Stimulated activated CD4-positive, alpha-beta T cell treated with anti-CD3 and anti-CD28 coated beads, Interleukin-2, amount 100 ng/mL, for 24 hours (primary cell): ENCODE results near the gene TOM1L1.
A peak's percentile ranks its signal among the peaks of the same experiment; 100 is the strongest.

Source experiments
- DNase-seq, 2 donors: peaks; one replicate each; pipeline ENCODE4 v3.0.0-alpha.2; 2020

TOM1L1 gene

GRCh38 chr17:54951286-54951685, 50.6 kb downstream of the TOM1L1 start:
- no peak for DNase-seq

- DNase-seq: no peak
Measured at GRCh38 chr17:54956791-54957190, 56.1 kb downstream of the TOM1L1 start.

DNA sequence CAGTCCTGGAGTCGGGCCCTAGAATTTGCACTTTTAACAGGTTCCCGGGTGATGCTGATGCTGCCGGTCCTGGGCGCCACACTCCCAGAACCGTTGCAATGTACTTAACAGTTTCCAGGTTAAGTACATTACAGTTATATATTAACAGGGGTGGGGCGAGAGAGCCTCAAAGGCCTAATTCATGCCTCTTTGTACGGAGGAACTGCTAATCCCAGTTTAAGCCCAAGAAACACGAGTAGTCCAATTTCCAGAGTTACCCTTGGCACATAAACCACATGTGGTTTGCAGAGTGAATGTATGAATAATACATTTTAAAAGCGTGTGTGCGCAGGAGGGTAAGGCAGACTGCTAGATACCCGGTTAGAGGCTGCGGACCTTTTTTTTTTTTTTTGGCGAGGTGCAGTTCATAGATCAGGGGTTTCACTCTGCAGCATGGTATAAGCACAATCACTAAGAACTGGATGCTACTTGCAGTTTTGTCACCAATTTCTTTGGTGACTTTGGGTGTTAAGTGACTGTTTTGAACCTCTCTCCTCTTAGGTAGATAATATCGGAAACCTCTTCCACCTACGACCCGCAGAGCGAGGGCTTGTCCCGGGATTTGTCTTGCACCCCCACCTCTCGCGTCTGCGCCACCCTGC, 67.1 kb downstream of the TOM1L1 start:
- DNase-seq: peak in 1 of 2 donors; percentile 16

GRCh38 chr17:54968262-54968987, 67.8 kb downstream of the TOM1L1 start, which contains the start of the genes COX11 and STXBP4:
Gene COX11 (minus strand): TSS chr17:54968654. CDS start chr17:54968646, 8 bp downstream.
Gene STXBP4 (plus strand): TSS chr17:54968765. CDS start chr17:54986220, 17,455 bp downstream.
- peak; percentile 92 to 93 for DNase-seq

DNA sequence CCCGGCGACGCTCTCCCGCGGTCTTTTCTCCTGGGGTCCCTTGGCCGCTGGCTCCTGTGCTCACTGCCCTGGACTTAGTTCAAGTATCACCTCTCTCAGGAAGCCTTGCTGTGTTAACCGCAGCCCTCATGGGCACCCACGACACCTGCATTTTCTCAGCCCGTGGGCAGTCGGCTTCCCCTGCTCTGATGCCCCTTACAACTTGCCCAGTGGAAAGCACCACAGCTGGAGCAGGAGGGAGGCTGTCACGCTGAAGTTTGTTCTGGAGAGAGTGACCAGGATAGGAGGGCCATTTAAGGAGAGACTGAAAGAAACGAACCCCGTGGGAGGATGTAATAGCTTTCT, 68.3 kb downstream of the TOM1L1 start:
- DNase-seq: peak in 1 of 2 donors; percentile 35

DNA sequence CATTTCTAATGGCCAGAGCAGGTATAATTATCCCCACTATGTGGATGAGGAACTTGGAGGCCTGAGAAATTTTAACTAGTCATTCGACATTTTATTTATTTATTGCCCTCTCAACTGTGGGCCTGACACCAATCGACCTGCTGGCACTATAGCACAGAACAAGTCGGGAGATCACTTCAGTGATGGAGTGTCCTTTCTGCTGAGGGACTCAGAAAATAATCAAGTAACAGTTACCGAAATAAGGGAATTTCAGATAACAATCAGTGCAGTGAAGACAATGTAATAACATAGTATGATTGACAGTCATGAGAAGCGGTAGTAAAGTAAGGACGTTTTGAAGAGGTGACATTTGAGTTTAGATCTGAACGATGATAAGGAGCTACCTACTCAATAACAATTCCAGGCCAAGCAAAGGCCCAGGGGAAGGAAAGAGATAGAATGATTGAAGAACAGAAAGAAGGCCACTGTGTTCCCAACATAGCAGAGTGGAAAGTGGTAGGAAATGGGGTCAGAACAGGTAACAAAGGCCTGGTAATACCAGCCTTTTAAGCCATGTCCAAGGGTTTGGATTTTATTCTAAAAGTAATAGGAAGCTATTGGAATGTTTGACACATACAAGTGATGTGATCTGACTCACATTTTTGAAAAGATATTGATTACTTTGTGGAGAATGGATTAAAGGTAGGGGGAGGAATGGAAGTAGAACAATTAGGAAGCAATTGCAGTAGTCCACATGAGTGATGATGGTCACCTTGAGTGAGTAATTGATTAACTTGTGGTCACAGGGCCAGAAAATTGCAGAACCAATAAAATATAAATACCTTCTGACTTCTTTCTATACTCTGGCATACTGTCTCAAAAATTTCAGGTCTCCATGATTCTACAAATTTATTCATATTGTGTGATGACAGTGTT, 69.3 kb downstream of the TOM1L1 start:
- no peak for DNase-seq

GRCh38 chr17:54971147-54971546, 70.5 kb downstream of the TOM1L1 start:
- no peak for DNase-seq

- no peak for DNase-seq
Measured at GRCh38 chr17:54971901-54972300, 71.2 kb downstream of the TOM1L1 start.

DNA sequence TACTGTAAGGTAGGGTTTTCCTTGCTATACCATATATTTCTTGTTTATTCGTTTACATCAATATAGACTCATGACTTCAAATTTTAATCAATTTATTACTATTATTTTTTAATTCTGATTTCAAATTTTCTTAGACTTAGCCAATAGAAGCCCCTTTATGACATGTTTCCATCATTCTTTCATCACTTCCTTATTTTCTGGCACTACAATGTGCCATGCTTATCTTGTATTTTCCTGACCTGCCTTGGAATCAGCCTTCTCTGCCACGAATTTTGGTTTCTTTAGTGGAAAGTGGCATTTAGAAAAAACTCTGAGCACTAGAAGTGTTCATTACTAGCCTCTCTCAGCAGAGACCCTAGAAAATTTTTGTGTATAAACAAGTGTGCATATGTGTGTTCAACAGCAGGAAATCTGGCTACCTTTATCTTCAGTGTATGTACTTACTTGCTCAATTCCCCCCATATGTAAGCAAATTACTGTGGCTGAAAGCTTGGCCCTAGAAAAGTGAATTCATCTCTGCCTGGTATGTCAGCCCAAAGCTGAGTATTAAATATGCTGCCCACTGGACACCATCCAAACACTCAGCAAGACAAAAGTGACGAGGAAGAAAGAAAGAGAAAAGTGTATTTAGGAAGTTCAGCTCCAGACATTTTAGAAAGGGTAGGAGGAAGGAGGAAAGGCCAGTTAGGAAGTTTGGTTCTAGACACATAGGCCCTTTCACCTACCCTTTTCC, 71.9 kb downstream of the TOM1L1 start:
- no peak for DNase-seq

- DNase-seq: no peak
Measured at GRCh38 chr17:54974759-54975158, 74.1 kb downstream of the TOM1L1 start.

DNA sequence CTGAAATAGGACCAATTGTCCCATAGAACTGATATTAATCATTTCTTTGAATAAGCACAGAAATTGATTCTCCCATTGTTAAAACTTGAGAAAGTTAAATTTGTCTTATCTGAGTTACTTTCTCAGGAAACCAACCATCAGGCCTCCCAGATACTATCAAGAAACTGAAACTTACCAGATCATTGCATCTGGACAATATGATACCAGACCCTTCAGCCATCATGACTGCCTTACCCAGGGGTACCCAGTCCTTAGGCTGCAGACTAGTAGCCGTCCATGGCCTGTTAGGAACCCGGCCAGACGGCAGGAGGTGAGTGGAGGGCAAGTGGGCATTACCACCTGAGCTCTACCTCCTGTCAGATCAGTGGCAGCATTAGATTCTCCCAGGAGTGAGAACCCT, 75.7 kb downstream of the TOM1L1 start:
- no peak for DNase-seq

- DNase-seq: no peak
Measured at GRCh38 chr17:54977744-54978143, 77.1 kb downstream of the TOM1L1 start.

- DNase-seq: no peak
Measured at GRCh38 chr17:54979657-54980056, 79.0 kb downstream of the TOM1L1 start.

- DNase-seq: no peak
Measured at GRCh38 chr17:54980375-54980774, 79.7 kb downstream of the TOM1L1 start.

DNA sequence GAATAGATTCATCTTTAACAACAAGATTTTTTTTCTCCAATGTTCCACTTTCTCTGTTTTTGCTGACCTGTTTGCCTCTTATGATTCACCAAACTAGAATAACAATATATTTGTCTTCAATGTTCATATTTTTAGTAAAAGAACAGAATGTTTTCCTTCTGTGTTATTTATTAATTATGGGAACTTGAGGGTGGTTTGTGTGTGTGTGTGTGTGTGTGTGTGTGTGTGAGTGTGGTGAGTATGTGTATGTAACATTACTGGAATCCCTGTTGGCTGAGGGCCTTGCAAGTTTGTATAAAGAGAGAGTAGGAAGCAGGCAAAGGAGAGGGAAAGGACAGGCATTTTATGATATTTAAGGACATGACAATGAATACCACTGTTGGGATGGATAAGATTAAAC, 81.7 kb downstream of the TOM1L1 start:
- DNase-seq: no peak

DNA sequence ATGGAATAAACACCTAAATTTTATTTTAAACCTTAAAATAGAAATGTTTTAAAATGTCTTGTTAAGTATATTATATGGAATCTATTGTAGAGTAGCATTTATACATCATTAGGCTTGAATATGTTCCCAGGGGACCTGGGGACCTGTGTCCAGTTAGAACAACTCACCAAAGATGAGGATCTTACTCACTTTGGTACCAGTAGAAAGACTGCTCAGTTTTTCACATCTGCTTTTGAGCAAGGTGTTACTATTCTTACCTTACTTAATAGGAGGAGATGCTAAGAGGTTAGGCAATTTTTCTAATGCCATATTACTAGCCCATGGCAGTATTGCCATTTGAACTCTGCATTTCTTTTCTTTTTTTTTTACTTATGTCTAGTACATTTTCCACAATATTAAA, 82.6 kb downstream of the TOM1L1 start:
- DNase-seq: no peak

DNA sequence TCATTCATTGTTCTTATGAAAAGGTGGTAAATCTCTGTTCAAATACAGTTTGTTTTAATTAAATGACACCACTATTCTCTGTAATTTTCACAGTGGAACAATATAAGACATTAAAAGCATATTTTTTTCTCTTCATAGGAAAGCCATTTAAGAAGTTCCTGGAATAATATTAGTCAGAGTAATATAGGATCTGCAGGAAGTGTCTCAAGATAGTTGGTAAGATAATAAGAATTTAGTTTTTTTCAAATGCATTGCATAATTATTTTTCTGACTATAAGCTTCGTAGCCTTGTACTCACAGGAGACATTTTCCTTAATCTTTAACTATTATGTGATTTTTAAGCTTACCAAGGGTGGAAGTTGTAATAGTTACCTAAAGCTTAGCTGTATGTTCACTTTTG, 84.8 kb downstream of the TOM1L1 start:
- no peak for DNase-seq

DNA sequence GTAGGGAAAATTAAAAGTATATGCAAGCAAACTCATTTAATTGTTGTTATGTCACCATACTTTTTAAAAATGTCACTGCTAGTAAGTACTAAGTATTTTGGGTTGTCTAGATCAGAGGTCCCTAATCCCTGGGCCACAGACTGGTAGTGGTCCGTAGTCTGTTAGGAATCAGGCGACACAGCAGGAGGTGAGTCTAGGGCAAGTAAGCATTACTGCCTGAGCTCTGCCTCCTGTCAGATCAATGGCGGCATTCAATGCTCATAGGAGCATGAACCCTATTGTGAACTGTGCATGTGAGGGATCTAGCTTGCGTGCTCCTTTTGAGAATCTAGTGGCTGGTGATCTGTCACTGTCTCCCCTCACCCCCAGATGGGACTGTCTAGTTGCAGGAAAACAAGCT, 89.5 kb downstream of the TOM1L1 start:
- no peak for DNase-seq

DNA sequence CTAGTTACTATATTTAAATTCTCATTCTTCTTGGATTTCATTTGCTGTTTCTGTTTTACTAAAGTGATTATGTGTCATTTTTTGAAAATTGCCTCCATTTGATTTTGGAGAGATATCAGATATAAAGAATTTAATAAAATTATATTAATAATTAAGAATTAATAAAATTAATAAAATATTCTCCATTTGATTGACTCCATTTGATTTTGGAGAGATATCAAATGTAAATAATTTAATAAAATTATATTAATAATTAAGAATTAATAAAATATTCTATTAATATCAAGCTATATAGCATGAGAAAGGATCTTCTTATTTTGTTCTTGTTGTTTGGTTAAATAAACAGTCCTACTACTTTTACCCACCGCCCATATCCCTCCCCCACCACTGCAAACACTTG, 90.9 kb downstream of the TOM1L1 start:
- DNase-seq: no peak

- no peak for DNase-seq
Measured at GRCh38 chr17:54992797-54993639, 92.4 kb downstream of the TOM1L1 start.

DNA sequence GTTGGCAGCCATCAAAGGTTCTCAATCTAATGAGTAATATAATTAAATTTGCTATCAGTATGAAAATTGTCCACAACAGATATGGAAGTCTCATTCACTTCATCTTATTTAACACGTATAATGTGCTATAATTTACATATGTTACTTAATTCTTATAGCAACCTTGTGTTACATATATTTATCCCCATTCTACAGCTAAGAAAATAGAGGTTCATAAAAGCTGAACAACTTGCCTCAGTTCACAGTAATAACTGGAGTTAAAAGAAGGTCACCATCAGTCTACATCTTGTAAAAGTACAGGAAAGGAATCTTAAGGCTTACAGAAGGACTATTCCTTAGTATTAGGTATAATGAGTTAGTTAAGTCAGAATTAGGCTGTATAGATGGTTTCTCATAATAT, 95.8 kb downstream of the TOM1L1 start:
- no peak for DNase-seq

DNA sequence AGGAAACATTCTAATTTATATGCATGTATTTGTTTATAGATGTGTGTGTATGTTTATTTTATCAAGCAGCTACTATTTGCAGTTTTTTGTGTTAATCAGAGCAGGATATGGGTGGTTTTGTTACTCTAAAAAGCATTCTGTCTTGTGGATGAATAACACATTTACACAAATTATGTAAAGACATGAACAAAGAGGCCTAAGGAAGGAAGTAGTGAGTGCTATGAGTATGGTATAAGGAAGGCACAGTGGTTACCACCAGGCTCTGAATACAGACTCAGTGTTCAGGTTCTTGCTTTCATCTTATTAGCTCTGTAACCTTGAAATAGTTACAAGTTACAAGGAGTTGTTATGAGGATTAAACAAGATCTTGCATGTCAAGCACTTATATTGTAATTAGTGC, 101.8 kb downstream of the TOM1L1 start:
- no peak for DNase-seq
